ENCODE results near the gene DDX51.

The DDX51 gene

GRCh38 chr12:132163041-132163910, 19.2 kb upstream of the DDX51 start:
- TF ChIP-seq, protein P1, sequence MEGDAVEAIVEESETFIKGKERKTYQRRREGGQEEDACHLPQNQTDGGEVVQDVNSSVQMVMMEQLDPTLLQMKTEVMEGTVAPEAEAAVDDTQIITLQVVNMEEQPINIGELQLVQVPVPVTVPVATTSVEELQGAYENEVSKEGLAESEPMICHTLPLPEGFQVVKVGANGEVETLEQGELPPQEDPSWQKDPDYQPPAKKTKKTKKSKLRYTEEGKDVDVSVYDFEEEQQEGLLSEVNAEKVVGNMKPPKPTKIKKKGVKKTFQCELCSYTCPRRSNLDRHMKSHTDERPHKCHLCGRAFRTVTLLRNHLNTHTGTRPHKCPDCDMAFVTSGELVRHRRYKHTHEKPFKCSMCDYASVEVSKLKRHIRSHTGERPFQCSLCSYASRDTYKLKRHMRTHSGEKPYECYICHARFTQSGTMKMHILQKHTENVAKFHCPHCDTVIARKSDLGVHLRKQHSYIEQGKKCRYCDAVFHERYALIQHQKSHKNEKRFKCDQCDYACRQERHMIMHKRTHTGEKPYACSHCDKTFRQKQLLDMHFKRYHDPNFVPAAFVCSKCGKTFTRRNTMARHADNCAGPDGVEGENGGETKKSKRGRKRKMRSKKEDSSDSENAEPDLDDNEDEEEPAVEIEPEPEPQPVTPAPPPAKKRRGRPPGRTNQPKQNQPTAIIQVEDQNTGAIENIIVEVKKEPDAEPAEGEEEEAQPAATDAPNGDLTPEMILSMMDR (IDR thresholded peaks at IDR 0.05; ENCODE audit: extremely low read depth, missing control alignments), result no peak
- no peak for DNase-seq (ENCODE audit: low spot score)

- DNase-seq (ENCODE audit: low spot score), result no peak
- TF ChIP-seq, protein P1 (IDR thresholded peaks at IDR 0.05; ENCODE audit: extremely low read depth, missing control alignments), result no peak
Measured at GRCh38 chr12:132162508-132163031, 18.5 kb upstream of the DDX51 start.

DNA sequence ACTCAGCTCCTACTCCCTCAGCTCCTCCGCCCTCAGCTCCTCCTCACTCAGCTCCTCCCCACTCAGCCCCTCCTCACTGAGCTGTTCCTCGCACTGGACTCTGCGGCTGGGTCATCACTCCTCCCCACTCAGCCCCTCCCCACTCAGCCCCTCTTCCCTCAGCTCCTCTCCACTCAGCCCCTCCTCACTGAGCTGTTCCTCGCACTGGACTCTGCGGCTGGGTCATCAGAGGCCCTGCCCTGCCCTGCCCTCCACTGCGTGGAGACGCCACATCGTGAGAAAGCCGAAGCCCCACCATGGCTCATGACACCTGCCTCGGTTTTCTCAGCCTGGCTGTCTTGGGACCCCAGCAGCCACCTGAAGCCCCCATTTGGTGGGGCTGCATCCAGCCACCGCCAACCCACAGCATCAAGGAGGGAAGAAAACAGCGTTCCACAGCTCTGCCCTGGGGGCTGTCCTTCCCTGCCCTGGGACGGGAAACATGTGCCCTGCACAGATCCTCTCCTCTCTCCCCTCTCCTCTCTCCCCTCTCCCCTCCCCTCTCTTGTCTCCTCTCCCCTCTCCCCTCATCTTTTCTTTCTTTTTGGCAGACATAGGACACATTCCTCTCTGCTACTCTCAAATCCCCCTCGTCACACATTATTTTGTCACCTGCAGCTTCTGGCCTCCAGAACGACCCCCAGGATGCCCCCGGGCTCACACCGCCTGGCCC, 17.8 kb upstream of the DDX51 start:
- TF ChIP-seq, protein P1 (IDR thresholded peaks at IDR 0.05; ENCODE audit: extremely low read depth, missing control alignments), result no peak
- no peak for DNase-seq (ENCODE audit: low spot score)

DNA sequence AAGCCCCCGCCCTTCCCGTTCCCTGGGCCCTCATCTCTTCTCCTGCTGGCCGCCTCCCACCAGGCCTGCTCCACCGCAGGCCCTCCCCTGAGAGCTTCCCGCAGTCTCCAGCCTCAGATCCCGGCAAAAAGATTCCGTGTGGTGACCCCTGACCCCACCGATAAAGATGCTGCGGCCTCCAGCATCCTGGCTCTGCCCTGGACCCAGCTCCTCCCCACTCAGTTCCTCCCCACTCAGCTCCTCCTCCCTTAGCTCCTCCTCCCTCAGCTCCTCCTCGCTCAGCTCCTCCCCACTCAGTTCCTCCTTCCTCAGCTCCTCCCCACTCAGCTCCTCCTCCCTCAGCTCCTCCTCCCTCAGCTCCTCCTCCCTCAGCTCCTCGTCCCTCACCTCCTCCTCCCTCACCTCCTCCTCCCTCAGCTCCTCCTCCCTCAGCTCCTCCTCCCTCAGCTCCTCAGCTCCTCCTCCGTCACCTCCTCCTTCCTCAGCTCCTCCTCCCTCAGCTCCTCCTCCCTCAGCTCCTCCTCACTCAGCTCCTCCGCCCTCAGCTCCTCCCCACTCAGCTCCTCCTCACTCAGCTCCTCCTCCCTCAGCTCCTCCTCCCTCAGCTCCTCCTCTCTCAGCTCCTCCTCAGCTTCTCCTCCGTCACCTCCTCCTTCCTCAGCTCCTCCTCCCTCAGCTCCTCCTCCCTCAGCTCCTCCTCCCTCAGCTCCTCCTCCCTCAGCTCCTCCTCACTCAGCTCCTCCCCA, 17.1 kb upstream of the DDX51 start:
- DNase-seq (ENCODE audit: low spot score), result no peak
- TF ChIP-seq, protein P1 (IDR thresholded peaks at IDR 0.05; ENCODE audit: extremely low read depth, missing control alignments), result no peak

- TF ChIP-seq, protein P1 (IDR thresholded peaks at IDR 0.05; ENCODE audit: extremely low read depth, missing control alignments), result no peak
- DNase-seq (ENCODE audit: low spot score), result no peak
Measured at GRCh38 chr12:132160601-132161035, 16.5 kb upstream of the DDX51 start.

DNA sequence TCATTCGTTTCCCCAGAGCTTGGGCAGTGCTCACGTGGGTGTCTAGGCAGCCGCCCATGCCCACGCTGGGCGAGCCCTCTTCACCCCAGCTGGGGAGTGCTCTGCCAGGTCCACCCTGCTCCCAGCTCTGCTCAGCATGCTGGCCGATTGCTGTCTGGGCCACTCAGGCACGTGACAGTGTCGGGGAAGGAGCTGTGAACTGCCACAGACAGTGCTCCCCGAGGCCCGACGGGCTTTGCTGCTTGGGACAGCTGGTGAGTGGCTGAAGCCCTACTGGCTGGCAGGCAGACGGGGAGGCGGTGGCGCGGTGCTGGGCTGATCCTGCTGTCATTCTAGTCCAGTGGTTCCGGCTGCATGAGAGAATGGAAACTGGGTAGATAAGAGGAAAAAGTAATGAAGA, 15.9 kb upstream of the DDX51 start:
- DNase-seq (ENCODE audit: low spot score), result no peak
- TF ChIP-seq, protein P1 (IDR thresholded peaks at IDR 0.05; ENCODE audit: extremely low read depth, missing control alignments), result no peak
